ENCODE data around the gene COX7A2. TPM values are rescaled to one million over a fixed set of nuclear protein-coding genes. Genes with fewer than 3 reads are reported as not detected.

COX7A2 gene
- polyA plus RNA-seq, 1 donor, result 211 TPM

DNA sequence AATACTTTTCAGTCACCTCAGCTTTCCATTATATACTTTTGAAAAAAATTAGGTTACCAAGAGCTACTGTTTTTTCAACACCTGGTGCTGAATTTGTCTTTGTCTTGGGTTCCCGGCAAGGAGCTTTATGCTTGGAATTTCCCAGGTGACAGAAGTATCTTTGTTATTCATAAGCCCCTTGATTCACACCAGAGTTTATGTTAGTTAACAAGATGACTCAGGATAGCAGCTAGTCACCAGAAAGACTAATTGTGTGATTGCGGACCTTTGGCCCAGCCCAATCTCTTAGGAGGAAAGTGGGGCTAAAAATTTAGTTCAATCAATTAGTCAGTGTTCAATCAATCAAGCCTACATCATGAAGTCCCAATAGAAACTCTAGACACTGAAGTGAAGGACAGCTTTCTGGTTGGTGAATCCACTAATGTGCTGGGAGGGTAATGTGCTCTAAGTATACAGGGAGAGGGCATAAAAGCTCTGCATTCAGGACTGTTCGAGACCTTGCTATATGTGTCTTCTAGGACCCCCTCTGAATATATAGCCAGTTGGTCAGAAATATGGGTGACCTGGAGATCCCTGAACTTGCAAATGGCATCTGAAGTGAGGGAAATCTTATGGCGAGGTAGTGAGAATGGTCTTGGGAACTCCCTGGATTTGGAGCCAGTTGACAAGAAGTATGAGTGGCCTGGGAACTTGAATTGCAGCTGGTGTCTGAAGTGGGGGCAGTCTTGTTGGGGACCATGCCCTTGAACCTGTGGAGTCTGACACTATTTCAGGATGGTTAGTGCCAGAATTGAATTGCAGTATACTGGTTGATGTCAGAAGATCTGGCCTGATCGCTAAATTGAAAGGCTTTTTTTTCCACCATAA, 24.8 kb upstream of the COX7A2 start:
- no peak for DNase-seq (ENCODE audit: low read depth)

DNA sequence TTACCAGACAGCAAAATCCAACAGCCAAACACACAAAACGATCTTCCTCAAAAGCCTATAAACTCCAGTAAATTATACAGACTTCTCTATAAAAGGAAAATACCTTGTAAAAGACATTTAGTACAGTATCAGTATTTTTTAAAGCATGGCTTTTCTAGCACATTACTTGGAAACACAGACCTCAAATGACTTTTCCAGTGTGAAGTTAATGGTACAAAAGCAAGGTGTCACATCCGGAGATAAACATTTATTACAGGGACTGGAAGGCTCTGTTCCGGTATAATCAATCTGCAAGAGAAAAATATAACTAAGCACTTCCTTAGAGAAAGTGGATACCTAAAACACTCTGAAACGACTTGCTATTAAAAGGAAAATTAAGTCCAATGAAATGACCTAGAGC, 23.9 kb upstream of the COX7A2 start:
- no peak for DNase-seq (ENCODE audit: low read depth)

DNA sequence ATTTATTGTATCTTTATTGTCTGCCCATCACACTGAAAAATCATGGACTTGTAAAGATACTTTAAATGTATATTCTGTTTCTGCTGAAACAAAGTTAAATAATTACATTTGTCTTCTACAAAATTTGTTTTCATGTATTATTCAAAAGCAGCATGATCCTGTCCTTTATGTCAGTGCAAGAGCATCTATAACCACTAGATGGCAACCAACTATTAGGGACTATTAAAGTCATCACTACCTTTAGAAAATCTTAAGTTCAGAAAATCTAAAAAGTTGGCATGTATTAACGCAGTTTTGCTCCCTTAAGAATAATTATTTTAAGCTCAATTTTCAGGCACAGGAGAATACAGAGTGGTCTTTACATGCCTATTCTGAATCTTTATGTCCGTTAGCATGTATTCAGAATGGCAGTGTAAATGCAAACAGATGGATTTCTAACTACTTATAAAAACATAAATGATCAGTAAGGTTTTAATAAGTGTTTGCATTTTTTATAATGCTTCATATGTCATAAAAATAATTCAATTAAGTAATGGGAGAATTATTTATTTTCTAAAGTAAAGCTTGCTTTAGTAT, 23.2 kb upstream of the COX7A2 start:
- no peak for DNase-seq (ENCODE audit: low read depth)

DNA sequence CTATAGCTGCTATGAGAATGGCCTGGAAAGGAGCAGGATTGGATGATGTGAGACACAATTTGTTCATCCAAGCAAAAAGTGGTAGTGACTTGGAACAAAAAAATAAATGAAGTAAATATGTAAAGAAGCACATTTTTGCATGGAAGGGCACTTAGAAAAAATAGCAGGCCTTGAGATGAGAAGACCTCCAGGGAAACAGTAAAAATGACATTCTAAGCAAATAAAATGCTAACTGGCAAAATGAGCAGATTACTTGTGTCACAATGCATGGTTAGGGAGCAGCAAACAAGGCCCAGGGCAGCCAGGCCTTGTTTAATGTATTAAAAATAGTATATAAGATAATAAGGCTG, 19.8 kb upstream of the COX7A2 start:
- DNase-seq (ENCODE audit: low read depth), result no peak

DNA sequence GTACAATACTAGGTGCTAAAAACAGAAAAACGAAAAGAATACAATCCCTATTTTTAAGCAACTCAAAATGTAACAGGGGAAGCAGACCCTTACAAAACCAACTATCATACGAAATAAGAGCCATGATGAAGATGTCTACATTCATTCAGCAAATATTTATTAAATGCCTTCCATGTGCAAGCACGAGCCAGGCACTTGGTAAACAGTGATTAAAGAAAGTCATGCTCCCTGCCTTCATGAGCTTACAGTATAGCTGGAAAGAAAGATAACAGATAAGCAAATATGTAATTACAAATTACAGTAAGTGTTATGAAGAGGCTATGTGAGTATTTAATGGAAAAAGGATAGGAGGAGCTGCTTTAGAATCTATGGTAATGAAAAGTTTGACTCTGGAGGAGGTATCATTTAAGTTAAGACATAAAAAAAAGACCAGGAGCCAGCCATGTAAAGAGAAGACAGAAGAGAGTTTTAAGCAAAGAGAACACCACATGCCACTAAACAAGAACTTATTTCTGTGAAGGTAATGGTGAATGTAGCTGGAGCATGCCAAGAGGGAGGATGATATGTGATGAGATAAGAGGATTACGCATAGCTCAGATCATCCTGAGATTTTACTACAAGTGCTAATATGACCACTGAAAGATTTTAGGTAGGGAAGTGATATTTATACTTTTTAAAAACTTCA, 19.3 kb upstream of the COX7A2 start:
- no peak for DNase-seq (ENCODE audit: low read depth)

DNA sequence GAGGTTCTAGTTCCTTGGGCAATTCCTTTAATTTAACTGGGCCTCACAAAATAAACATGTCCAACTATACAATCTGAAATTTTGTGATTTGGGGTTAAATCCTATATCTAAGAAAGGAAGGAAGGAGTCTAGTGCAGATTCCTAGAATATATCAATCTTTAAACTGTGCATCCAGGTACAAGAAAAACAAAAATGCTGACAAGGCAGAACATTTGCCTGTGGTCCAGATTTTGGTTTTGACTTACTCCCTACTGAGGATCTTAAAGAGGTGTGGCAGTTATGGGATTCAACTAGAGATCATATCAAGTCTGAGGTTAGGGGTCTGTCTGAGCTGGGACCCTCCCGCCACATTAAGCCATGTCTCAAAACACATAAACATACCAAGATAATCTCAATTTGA, 17.7 kb upstream of the COX7A2 start:
- DNase-seq (ENCODE audit: low read depth), result no peak

DNA sequence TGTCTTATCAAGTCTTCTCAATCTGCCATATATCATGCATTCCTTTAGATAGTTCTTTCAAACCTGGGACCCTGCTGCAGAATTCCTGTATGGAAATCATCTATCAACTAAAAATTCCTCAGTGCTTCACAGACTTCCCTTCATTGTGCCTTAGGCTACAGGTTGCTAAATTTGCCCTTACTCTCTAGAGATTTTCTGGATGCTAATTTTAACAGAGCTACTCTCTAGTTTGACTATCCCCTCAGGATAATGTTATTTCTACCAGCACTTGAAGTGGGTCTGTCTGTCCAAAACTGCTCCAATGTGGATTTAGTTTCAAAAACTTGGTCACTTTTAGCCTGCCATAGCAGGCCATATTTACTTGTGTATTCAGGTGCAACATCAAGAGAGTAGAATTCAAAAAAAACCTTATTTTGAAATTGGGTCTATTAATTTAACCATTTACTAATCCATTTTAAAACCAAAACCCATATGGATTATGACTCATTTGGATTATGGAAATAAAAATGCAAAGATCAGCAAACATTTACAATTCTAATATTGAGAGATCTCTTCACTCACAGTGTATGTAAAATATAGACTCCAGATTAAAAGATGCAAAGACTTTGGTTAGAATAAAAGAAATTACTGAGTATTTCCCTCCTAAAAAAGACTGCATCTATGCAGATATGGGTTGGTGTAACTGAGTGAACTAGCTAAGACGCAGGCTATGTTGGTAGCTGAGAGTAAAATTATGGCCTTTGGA, 13.9 kb upstream of the COX7A2 start:
- no peak for DNase-seq (ENCODE audit: low read depth)

DNA sequence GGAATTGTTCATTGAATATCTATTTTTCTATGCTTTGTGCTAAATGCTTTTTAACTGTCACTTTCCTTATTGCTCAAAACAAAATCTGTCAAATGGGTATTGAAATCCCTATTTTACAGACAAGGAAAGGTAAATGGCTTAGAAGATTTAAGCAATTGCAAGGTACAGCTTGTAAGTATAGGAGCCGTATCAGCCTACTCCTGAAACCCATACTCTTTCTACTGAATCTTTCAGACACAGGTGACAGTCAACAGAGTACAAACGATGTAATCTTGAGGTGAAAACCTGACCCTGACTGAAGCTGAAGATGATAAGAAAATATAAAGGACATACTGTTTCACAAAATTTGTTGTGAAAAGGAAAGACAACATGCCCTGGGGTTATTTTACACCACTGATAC, 7.0 kb upstream of the COX7A2 start:
- no peak for DNase-seq (ENCODE audit: low read depth)

DNA sequence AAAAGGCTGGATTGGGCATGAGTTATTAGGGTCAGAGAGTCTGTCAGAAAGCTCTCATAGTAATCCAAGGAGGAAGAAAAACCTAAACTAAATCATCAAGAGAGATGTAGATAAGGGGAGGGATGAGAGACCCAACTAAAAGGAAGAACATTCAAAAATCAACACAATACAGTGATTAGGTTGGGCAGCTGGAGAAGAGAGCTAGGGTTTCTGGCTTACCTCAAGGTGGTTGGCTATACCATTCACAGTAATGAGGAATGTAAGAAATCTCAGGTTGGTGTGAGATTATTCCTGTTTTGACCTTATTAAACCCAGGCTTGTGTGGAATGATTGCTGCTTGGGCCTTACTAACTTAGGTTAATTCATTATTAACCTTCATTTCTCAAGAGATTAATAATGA, 6.2 kb upstream of the COX7A2 start:
- DNase-seq (ENCODE audit: low read depth), result no peak

DNA sequence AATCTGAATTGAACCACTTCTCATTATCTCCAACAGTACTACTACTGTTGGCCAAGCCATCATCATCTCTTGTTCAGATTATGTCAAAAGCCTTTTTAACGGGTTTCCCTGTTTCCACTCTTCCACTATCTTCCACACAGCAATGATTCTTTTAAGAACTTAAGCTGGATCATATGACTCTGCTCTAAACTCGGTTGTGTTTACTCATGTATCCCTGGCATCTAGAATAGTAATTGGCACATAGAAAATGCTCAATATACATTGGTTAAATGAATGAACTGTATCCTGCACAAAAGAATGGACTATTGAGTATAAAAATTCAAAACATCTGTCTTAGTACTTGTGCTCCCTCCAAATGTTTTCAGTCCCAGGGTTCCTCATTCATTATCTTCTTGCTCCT, 2.8 kb upstream of the COX7A2 start:
- DNase-seq (ENCODE audit: low read depth), result no peak

DNA sequence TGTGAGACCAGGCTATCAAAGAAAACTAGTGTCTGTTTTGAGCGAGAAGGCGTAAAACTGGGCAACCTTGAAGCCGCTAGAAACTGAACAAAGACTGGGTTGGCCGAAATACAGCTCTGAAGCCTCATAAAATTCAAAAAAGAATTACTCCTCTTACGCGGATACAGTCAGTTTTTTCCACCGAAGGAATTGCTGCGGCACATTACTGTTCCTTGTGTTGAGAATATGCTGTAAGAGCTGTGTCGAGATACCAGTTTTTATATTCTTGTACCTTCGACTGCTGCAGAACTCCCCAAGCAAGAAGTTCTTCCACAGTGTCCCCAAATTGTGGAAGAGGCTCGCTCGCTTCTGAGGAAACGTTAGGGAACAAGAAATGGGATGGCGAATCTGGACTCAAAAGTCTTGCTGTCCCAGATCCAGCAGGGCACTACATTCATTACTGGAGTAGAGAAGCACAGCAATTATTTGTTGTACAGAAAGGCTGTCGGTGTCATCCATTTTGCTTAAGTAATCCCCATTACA, 523 bp upstream of the COX7A2 start:
- no peak for DNase-seq (ENCODE audit: low read depth)

DNA sequence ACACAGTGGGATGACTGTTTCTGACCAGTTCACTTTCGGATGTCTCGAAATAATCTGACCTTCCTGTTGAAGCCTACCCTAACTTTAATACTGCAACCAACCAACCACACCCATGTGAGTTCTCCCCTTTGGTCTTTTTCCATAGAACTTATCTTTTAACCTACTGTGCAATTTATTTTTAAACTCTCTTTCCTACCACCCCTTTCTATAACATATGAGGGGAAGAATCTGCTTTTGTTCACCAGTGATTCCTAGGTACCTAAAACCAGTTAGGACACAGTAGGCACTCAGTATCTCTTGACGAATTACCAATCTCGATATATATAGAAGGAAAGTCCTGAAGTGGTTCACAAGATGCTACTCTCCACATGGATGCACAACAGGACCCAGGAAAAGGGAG, 7.0 kb downstream of the COX7A2 start:
- no peak for DNase-seq (ENCODE audit: low read depth)

DNA sequence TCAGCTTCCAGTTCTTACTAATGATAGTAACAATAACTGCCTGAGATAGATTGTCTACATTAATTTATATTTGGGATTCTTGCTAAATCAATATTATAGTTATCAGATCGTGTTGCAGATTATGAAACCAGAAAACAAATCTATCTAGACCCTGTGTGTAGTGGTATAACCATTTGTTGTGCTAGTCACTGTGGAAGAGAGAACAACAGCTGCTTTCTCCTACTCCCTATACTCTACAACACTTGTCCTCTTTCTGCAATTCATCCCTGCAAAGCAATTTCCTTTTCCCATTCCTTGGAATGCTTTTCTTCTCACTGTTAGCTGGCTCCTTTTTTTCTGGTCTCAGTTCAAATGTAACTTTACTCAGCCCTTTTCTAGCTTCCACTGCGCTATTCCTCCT, 8.3 kb downstream of the COX7A2 start:
- DNase-seq (ENCODE audit: low read depth), result no peak

DNA sequence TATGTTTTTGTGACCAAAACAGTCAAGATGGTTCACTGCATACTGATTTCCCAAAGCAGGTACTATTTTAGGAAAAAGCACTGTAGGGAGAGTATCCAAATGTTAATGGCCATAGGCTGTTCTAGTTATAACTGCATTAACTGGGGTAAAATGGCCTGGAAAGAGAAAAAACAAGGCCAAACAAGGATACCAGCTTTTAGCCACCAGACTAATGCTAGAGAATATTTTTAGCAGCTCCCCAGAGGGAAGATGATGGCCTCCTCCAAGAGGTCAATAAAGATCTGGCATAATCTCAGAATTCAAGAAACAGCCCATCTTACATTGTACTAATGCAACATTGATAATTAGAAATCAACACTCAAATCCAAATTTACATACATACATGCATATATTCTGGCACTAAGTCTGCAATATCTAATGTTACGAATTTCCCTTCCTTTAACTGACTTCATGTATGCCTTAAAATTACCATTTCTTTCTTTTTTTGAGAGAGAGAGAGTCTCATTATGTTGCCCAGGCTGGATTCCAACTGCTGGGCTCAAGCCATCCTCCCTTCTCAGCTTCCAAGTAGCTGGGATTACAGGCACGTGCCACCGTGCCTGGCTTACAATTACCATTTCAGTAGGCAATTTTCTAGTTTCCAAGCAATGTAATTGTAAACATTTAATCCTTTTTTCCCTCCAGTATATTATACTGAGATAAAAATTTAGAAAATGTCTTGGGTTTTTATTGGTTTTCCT, 9.3 kb downstream of the COX7A2 start:
- DNase-seq (ENCODE audit: low read depth), result no peak

DNA sequence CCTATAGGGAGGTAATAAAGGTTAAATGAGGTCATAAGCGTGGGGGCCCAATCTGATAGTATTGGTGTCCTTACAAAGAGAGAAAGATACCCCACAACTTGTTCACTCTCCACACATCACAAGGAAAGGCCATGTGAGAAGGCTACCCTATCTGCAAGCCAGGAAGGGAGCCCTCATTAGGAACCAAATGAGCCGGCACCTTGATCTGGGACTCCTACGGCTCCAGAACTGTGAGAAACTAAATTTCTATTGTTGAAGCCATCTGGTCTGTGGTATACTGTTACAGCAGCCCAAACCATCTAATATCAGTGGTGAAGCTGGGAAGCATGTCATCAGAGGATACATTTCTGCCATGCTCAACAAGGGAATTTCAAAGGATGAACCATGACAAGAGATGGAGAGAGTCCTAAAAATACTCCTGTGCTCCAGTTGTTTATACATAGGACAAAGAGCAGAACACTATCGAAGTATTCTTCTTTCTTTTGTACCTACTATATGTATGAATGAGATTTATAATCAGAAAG, 10.4 kb downstream of the COX7A2 start:
- DNase-seq (ENCODE audit: low read depth), result no peak

DNA sequence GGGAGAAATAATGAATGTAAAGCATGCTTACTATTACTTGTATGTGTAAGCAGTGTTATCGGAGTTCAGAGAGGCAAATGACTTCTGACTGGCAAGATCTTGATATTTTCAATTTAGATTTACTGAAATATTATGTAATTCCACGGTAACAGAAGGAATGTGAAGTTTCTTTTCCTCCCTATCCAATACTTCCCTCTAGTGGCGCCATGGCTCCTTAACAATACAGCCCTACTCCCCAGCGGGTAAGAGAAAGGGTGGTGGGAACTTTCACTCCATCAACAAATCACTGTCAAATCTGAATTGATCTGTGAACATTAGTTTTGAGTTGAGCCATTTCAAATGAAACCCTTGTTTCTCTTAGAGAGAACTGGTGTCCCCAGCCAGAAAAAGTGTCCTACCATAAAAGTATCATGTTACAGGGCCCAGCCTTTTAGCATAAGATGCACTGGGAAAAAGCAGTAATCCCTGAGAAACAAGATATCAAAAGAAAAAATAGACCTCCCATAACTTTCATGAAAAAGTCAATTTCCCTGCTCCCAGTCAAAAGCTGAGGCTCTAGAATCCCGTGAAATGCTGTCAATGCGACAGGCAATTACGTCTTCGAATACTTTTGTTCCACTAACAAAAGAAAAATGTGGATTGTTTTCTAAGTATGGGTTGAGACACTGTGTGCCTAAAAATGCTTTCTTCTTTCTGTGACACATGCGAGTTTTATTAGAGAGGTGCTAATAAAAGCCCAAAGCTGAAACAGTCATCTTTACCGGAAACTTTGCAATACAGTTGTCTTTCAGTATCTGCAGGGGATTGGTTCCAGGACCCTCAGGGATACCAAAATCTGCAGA, 12.9 kb downstream of the COX7A2 start:
- DNase-seq (ENCODE audit: low read depth), result no peak

DNA sequence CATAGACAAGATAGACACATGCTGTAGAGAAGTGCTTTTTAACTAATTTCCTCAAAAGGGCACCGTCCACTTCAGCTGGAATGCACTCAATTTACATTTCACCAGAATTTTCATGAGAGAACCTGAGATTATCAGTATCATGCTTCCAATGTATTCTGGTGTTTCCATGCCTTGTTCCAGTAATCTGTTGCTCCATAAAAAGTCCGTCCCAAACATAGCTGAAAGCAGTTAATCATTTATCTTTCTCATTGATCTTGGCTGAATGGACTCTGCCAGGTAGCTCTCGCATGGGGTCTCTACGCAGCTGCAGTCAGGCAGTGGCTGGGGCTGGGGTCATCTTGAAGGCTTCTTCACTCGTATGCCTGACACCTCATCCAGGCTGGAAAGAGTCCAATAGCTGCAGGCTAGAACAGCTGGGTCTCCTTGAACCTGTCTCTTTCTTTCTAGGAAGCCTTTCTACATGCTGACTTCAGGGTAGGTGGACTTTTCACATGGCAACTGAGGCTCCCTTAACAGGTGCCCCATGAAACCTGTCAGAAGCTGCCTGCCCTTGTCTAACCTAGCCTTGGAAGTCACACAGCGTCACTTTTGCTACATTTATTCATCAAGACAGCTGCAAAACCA, 19.2 kb downstream of the COX7A2 start:
- DNase-seq (ENCODE audit: low read depth), result no peak

DNA sequence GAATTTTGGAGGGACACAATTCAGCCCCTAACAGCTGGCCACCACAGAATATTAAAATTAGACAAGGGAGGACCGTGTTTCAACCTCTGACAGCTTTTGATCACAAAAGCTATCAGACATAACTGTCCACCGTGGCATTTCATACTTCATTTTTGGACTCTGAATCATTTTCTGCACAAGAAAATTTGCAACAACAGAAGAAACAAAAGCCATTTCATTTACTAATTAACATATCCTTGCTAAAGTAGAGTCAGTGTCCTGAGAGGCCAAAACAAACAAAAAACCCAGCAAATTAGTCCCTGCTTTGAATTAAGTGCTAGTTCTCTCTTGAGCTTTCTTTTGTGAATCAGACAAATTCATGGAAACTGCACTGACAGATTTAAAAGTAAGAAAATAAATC, 20.2 kb downstream of the COX7A2 start:
- DNase-seq (ENCODE audit: low read depth), result no peak

DNA sequence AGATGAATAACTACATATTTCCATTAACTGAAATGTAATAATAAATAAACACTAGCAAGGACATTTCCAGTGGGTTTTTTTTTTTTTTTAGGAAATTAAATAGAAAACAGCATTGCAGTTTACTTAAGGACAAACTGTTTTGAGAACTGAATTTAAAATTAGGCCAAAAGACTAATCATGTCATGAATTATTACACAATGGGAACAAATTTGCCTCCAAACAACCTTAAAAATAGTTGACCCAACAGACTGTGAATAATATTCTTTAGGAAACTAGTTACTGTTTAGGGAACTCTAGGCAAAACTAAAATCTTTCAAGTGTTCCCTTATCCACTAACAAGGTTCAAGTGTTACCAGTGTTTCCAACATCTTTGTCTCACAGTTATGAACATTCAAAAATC, 21.3 kb downstream of the COX7A2 start:
- DNase-seq (ENCODE audit: low read depth), result no peak

DNA sequence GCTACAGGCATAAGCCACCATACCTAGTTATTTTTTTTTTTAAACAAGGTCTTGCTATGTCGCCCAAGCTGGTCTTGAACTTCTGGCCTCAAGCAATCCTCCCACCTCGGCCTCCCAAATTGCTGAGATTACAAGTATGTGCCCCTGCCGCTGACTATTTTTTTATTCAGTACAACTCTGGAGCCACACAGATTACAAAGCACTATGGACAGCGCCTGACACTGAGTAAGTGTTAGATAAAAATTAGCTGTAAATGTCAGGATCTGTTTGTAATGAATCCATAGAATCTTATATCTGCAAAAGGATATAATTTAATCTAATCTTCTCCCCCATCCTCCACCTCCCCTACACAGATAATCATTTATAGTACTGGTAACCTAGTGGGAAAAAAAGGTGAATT, 22.5 kb downstream of the COX7A2 start:
- DNase-seq (ENCODE audit: low read depth), result no peak
